NOMO-1 (cell line): ENCODE data around the gene ARHGAP30.
A peak's percentile ranks its signal among the peaks of the same experiment; 100 is the strongest.
"Not testable (repeated sequence)": the region's sequence is repeated elsewhere in the genome, so short reads cannot be mapped to it uniquely, and the experiment has no call there.

Source experiments
- DNase-seq, 2 experiments: peaks; one replicate each; lab custom pipeline; 2025; ENCODE audit not compliant: unreplicated experiment in 2 of 2; lab: John Stamatoyannopoulos, UW

ARHGAP30 gene

GRCh38 chr1:161073474-161074121, 3.9 kb upstream of the ARHGAP30 start:
- DNase-seq = no peak

- no peak for DNase-seq
Observed at GRCh38 chr1:161072751-161073449, 3.2 kb upstream of the ARHGAP30 start.

DNA sequence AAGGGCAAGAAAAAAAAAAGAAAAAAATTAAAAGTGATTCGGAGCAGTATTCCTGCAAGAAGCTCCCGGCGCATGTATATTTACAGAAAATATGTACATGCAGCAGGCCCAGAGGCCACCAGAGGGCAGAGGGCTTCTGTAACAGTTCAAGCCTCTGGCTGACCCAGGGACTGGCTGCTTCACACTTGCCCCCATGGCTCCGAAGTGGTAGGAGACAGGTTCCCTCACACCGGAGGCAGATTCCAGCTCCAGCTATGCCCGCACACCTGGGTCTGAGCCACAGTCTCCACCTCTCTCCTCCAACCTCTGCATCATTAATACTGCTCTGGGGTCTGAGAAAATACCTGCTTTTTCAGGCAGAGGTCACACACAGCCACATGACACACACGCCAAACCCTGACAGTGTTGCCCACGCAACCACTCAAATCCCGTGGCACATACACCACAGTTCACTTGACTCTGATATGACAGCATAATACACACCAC, 2.2 kb upstream of the ARHGAP30 start:
- peak; percentile 57 to 65 for DNase-seq

DNA sequence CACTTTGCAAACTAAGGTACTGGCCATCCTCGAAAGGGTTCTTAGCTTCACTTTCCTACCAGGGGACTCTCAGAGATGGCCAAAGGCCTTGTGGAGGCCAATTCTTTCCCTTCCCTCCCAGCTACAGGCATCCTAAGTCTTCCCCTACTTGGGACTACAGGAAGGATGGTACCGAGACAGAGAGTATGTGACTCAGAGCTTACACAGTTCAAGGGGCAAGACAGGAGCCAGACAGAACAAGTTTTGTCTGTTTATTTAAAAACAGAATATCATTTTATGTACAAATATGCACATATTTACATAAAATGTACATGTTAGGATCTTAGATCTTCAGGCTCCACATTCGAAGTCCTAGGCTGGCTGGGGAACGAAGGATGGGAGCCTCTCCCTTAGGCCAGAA, 1.1 kb upstream of the ARHGAP30 start:
- DNase-seq = no peak

- peak in 1 of 2 experiments; percentile 14 for DNase-seq
Observed at GRCh38 chr1:161069241-161069640, 450 bp downstream of the ARHGAP30 start.

DNA sequence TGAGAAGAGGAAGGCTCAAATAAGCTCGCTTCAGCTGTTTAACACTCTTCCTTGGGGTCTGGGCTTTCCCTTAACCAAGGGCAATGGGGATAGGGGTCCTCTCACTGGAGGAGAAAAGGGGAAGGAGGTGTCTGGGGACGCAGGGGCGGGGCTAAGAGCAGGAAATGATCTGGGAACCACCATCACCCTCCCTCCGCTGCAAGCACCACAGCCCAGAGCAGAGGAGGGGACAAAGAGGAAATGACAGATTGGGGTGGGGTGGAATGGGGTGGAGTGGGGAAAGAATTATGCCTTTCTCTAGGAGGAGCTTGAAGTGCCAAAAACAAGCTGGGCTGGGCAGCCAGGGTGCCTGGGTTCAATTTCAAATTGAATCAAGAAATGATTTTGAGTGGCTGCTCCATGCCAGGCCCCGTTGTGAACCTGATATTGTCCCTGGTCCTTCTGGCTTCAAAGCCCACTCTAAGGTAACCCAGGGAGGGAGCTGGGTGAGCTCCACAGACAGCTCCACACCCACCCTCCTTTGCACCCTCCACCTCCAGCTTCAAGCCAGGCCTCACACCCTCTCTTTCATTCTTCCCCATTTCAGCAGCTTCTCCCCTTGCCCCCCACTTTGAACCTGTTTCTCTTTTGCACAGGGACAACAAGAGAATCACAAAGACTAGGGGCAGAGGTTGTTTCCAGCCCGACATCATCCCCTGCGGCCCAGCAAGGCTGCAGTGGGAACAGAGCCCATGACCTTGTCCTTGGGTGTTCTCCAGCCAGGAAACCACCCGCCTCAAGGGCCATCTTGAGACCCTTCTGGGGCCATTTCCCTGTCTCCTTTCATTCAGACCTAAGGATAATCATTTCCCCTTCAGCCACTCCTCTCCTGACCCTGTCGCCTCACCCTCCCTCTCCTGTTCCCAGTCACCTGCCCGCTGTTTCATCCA, 1.1 kb downstream of the ARHGAP30 start:
- DNase-seq = peak; percentile 92 to 96

DNA sequence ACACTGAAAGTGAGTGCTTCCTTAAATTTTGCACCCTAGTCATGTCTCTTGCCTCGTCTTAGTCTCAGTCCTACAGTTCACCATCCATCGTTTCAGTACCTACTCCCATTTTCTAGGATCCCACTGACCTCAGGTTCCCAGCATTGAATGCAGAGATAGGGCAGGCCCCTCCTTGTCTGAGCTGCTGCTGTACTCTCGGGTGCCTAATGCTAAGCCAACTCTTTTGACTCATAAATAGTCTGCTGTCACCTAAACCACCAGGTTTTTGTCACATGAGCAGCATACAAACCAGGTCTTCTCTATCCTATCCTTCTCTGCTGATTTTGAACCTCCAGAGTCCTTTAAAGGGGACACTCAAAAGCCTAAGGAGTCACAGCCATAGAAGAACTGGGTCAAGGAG, 3.0 kb downstream of the ARHGAP30 start:
- no peak for DNase-seq

GRCh38 chr1:161065681-161066080, 4.0 kb downstream of the ARHGAP30 start:
- not testable (repeated sequence) for DNase-seq

DNA sequence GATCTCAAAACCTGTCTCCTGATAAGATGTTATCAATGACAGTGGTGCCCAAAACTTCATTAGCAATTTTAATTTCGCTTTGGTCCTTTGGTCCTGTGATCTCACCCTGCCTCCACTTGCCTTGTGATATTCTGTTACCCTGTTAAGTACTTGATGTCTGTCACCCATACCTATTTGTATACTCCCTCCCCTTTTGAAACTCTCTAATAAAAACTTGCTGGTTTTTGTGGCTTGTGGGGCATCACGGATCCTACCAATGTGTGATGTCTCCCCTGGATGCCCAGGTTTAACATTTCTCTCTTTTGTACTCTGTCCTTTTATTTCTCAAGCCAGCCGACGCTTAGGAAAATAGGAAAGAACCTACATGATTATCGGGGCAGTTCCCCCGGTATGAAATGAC, 5.8 kb downstream of the ARHGAP30 start:
- not testable (repeated sequence) for DNase-seq

DNA sequence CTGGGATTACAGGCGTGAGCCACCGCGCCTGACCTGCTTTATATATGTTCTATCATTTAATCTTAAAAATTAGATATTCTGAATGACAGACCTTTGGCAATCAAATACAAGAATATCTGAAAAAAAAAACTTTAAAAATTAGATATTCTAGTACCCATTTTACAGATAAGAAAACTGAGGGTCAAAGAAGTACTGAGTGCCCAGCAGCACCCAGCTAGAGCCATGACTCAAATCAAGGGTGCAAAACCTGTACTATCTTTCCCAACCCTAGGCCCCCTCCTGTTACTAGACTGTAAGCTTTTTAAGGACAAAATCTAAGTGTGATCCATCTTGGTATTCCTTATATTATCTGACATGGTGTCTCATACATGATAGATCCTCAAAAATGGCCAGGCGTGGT, 8.3 kb downstream of the ARHGAP30 start:
- no peak for DNase-seq

- DNase-seq = no peak
Observed at GRCh38 chr1:161059293-161059692, 10.4 kb downstream of the ARHGAP30 start.

- DNase-seq = no peak
Observed at GRCh38 chr1:161054805-161055204, 14.9 kb downstream of the ARHGAP30 start.

GRCh38 chr1:161054232-161054631, 15.5 kb downstream of the ARHGAP30 start:
- no peak for DNase-seq

- no peak for DNase-seq
Observed at GRCh38 chr1:161052899-161053298, 16.8 kb downstream of the ARHGAP30 start.

- DNase-seq = no peak
Observed at GRCh38 chr1:161051219-161051618, 18.5 kb downstream of the ARHGAP30 start.

DNA sequence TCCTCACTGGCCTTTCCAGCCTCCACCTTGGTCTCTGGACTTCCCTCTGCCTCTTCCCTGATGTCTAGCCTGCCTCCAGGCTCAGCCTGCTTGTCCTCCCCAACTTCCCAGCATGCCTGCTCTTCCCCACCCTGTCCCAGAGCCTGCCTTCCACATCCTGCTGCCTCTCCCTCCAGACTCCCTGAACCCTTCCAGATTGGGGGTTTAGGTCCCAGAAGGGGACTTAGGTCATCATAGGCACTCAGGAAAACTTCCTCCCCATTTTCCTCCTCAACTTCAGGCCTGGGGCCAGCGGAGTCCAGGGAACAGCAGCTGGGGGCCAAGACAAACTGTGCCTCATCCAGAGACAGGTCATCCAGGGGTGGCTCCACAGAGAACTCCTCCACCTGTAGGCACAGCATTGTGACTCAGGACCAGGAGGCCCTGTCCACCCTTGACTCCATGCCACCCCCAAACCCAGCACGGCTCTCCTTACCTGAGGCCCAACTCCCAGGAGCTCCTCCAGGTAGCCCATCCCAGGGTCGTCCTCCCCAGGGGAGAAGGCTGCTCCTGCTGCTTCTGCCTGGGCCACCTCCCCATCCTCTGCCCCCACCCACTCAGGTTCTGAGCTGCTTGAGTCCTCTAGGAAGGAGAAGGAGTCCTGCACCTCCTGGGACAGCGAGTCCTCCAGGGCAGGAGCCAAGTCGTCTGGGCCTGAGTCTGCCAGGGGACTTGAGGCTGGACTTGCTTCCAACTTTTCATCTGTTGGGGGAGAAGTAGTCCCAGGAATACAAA, 20.6 kb downstream of the ARHGAP30 start:
- no peak for DNase-seq

GRCh38 chr1:161047436-161048420, 22.0 kb downstream of the ARHGAP30 start:
- no peak for DNase-seq

- DNase-seq = peak; percentile 76 to 95
Observed at GRCh38 chr1:161046605-161047228, 23.0 kb downstream of the ARHGAP30 start.
